Activated effector memory CD4-positive, alpha-beta T cell treated with Interleukin-2 at 50 U/mL for 16 hours (primary cell): ENCODE results near the gene SLC25A6.
A peak's percentile ranks its signal among the peaks of the same experiment; 100 is the strongest.
"Not testable (repeated sequence)": the region's sequence is repeated elsewhere in the genome, so short reads cannot be mapped to it uniquely, and the experiment has no call there.

ENCODE experiments used
- DNase-seq: peaks from one replicate; pipeline ENCODE4 v3.0.0-alpha.2; 2020

The SLC25A6 gene

DNA sequence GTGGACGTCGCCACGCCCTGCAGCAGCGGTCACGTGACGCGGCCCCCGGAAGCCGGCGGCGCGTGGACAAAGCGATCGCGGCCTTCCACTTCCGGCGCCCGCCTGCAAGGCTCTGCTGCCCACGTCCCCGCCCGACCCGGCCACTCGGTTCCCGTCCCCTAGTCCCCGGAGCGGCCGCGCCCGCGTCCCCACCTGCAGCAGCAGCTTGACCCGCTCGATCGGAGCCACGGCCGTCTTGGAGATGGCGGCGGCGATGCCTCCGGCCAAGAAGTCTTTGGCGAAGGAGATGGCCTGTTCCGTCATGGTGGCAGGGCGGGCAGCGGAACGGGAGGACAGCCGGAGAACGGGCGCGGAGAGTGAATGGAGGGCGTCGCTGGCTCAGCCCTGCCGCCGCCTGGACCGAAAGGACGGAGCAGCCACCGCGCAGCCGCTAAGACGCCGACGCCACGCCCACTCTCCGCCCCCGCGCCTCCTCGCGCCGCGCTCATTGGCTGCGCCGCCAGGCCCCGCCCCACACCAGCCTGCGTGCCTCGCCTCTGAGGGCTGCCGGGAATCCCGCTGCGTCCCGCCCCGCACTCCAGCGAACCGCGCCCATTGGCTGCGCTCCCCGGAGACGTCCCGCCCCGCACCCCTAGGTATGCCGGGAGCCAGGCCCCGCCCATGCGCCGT lies at the start of gene SLC25A6:
SLC25A6 (minus strand) TSS at position 407 of the 669 bp plus-strand sequence; CDS start at position 303, 104 bp downstream.
- DNase-seq = peak; percentile 100

DNA sequence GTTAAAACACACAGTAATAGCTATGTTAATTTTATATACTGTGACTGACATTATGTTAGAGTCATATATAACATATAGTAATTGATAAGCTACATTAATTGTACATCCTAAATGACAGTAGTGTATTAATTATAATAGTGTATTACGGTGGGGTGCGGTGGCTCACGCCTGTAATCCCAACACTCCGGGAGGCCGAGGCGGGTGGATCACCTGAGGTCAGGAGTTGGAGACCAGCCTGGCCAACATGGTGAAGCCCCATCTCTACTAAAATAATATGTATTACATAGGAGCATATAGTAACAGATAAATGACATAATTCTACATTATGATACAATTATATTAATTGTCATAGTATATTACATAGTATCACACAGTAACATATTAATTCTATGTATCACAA lies 48.6 kb upstream of the SLC25A6 start:
- no peak for DNase-seq

DNA sequence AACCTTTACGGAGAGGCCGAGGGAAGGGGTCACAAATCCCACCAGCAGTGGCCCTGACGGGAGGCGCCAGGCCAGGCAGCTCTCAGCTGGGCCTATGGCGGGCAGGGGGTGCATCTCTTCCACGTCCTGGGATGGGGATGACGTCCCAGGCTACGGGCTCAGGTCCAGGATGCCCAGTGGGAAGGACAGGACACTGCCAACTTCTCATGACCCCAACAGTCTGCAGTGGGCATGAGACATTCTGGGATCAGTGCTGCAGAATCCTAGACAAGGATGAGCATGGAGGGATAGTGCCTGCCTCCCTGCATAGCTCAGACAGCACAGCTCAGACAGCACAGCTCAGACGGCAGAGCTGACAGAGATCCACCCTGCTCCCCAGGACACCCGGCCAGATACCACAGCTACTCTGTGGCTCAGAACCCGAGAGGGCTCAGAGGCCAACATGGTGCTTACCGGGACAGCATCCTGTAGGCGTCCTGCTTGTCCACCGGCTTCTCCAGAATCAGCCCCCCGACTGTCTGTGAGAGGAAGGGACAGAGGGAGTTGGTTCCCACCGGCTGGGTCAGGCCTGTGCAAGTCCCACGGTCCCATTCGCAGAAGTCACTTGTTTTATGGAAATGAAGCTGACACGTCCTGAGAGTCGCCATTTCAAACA lies 43.5 kb upstream of the SLC25A6 start:
- no peak for DNase-seq

DNA sequence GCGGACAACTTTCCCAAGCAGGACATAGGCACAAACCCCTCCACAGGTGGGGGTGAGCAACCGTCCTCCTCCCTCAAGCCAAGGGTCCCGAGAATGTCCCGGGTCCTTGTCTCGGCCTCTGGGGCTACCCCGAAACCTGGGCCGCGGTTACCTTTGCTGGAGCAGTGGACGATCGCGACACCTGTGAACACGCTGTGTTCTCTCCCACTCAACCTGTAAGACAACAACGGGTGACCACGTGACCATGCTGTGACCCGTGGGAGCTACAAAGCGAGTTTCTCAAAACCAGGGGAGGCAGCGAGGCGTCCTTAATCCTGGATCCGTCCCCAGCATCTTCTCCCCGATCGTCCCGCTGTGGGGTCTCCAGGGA lies 42.9 kb upstream of the SLC25A6 start:
- DNase-seq = no peak

DNA sequence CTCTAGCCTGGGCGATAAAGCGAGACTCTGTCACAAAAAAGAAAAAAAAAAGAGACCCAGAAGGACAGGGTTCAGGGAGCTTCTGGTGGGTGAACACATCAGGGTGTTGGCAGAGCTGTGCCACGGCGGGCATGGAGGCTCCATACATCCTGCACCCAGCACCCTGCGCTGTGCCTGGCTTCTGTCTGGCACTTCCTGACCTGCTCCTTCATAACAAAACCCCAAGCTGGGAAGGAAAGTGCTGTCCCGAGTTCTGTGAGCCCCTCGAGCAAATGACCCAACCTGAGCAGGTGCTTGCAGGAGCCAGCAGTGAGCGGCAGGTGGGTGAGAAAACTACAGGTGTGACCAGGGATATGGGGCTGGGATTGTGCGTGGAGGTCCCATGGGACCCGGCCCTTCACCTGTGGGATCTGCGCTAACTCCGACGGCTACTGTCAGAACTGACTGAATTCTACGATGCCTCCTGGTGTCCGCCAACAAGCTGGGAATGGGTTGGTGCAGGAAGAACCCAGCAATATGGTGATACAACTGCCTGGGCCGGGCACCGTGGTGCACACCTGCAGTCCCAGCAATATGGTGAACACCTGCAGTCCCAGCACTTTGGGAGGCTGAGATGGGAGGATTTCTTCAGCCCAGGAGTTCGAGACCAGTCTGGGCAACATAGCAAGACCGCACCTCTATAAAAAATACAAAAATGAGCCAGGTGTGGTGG lies 41.9 kb upstream of the SLC25A6 start:
- DNase-seq = no peak

DNA sequence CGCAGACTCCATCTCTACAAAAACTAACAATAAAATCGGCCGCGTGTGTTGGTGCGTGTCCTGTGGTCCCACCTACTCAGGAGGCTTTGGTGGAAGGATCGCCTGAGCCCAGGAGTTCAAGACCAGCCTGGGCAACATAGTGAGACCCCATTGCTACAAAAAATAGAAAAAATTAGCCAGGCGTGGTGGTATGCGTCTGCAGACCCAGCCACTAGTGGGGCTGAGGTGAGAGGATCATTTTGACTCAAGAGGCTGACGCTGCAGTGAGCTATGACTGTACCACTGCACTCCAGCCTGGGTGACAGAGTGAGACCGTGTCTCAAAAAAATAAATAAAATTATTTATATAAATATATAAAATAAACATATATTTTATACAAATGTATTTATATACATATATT lies 38.5 kb upstream of the SLC25A6 start:
- DNase-seq = no peak

DNA sequence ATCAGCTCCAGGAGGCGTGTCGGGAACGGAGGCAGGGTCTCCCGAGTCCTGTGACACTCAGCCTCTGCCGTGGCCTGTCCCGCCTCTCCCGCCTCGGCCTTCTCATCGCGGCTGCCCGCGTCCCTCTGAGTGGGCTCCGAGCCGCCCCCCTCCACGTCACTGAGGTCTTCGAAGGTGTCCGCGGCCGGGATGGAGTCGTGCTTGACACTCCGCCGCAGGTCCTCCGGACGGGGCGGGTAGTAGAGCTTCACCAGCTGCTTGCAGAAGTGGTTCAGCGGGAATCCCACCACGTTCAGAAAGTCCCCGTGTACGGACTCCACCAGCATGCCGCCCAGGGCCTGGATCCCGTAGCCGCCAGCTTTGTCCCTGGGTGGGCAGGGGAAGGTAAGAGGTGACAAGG lies 35.8 kb upstream of the SLC25A6 start:
- DNase-seq = no peak

DNA sequence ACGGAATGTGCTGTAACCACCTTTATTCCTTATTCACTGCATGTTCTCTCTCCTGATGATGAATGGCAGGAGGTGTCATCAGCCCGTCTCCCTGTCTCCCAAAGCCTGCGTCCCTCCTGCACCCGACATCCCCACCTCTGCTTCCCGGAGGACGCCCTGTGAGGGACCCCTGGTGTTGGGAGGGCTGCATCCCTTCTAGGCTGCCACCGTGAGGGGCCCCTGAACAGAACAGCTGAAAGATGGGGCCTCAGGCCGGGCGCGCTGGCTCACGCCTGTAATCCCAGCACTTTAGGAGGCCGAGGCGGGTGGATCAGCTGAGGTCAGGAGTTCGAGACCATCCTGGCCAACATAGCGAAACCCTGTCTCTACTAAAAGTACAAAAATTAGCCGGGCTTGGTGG lies 34.4 kb upstream of the SLC25A6 start:
- DNase-seq = not testable (repeated sequence)

DNA sequence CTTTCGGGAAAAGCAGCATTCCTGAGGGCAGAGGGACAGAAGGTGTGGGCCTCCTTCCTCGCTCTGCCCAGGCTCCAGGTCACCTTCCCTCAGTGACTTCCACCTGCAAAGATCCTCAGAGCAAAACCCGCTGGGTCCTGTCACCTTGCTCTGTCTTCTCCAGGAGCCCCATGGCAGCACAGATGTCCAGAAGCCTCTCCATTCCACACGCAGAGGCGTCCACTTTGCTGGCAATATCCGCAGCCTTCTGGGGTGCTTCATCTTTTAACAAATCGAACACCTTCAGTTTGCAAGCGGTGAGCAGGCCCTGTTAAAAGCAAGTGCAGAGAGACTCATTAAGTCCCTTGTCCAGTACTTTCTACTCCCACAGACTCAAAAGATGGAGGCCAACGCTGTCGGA lies 33.5 kb upstream of the SLC25A6 start:
- DNase-seq = no peak

DNA sequence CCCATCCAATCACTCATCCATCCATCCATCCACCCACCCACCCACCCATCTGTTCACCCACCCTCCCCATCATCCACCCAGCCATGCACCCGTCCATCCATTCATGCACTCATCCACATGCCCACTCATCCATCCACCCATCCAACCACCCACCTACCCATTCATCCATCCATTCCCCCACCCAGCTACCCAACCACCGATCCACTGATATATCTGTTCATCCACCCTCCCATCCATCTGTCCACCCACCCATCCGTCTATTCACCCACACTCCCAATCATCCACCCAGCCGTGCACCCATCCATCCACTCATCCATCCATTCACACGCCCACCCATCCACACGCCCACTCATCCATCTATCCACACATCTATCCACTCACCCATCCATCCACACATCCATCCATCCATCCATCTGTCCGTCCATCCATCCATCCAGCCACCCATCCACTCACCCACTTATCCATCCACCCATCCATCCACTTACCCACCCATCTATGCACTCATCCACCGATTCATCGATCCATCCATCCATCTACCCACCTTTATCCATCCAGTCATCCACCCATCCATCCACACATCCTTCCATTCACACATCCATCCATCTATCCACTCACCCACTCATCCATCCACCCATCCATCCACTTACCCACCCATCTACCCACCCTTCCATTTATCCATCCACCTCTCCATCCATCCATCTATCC lies 32.4 kb upstream of the SLC25A6 start:
- DNase-seq = no peak

DNA sequence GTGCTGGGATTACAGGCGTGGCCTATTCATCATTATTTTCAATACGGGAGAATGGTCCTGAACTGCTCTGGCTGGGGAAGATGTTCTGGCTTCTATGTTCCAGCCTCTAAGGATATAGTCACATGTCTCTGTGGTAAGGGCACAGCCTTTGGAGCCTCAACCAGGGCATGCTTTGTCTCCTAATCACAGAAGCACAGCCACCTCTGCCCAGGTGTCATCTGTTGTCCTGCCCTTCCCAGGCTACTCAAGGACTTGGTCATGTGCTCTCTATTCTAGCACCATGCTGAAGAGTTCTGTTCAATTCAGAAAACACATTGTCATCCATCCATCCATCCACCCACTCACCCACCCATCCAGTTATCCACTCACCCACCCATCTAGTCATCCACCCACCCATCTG lies 31.3 kb upstream of the SLC25A6 start:
- DNase-seq = no peak

DNA sequence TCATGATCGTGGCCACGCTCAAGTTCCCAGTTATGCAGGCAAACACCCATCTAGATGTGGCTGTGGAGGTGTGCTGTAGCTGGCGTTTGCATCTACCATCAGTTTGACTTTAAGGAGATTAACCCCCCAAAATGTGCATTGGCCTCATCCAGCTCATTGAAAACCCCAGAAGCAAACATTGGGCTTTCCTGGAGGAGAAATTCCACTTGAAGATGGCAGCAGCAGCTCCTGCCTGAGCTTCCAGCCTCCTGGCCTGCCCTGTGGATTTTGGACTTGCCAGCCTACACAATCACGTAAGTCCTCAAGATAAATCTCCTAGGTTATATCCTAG lies 30.2 kb upstream of the SLC25A6 start:
- DNase-seq = no peak

DNA sequence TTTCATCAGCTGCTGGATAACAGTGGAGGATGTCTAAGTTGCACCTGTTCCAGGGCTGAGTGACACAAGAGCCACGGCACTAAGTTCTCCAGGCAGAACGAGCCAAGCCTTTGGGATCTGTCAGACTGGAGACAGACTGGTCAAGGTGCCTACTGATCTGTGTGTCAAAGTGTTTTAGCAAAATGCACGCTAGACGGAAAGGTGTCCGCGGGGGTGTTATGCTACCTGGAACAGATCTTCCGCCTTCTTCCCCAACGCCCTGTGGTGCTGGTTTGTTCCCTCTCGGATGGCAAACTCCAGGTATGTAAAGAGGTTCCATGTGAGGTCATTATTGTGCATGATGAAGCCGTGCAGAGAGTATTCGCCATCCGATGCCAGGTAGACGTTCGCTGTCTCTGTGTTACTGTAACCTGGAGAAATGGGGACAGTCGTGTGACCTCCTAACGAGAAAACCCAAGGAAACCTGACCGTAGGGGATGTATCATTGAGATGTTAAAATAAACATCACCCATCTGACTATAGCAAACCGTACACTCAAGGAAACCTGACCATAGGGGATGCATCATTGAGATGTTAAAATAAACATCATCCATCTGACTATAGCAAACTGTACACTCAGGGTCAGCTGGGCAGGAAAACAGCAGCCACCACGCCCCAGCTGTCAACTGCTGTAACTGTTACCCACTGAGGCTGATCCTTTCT lies 29.7 kb upstream of the SLC25A6 start:
- DNase-seq = no peak

DNA sequence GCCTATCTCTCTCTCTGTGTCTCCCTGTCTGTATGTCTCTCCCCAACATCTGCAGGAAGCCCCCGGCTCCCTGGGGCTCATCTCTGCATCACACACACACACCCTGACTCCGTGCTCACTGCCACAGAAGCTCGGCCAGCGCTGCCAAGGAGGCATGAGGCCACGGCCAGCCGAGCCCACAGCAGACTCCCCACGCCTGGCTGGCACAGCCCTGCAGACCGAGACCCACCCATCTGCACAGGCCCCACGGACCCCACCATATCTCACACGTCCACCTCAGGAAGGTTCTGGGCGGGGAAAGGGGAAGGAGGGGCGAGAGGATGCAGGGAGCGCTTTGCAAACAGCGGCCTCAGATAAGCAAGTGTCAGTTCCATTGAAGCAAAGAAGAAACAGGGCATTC lies 28.5 kb upstream of the SLC25A6 start:
- DNase-seq = no peak

DNA sequence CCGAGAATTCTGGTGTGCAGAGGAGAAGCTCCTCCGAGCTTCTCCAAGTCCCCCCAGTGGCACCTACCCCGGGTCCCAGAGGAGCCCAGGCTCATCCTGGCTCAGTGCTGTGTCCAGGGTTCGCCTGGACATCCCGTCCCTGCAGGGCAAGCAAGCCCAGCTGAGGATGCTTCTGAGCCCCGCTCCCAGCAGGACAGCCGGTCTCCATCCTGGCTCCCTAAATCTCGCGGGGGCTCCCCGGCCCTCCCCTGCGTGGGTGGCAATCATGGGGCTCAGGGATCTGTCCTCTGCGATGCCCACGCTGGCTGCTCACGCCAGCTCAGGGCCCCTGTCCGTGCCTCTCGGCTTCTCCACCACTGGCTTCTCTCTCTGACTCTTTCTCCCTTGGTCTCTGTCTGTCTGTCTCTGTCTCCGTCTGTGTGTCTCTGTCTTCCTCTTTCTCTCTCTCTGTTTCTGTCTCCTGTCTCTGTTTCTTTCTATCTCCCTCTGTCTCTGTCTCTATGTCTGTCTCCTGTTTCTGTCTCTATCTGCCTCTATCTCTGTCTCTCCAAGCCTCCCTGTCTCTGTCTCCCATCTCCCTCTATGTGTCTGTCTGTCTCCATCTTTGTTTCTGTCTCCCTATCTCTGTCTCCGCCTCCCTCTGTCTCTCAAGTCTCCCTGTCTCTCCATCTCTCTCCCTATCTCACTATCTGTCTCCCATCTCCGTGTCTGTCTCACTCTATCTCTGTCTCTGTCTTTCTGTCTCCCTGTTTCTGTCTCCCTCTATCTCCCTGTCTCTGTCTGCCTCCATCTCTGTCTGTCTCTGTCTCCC lies 27.8 kb upstream of the SLC25A6 start:
- no peak for DNase-seq

DNA sequence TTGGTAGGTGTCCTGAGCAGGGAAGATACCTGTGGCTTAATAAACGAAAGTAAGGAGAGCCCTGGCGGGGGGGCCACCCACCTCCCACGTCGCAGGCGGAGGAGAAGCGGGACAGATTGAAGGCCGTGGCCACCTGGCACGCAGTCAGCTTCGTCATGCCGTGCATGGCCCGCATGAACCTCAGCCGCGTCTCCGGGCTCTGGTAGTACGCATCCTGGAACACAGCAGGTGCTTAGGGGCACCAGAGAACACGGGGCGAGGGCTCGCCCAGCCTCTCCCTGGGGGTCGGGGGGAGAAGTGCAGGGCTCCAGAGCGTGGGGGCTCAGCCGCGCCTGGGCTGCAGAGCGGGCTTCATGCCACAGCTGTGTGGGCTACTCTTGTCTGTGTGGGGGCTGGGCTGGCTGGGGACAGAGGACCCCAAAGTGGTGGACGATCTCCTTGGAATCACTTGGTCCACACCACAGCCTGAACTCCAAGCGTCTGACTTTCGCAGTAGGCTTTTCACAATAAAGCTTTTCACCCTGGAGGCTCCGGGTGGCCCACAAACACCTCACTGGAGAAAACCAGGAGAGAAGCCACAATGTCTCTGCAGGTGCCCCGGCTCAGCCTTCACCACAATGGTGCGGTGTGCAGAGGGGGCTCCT lies 27.1 kb upstream of the SLC25A6 start:
- DNase-seq = no peak

DNA sequence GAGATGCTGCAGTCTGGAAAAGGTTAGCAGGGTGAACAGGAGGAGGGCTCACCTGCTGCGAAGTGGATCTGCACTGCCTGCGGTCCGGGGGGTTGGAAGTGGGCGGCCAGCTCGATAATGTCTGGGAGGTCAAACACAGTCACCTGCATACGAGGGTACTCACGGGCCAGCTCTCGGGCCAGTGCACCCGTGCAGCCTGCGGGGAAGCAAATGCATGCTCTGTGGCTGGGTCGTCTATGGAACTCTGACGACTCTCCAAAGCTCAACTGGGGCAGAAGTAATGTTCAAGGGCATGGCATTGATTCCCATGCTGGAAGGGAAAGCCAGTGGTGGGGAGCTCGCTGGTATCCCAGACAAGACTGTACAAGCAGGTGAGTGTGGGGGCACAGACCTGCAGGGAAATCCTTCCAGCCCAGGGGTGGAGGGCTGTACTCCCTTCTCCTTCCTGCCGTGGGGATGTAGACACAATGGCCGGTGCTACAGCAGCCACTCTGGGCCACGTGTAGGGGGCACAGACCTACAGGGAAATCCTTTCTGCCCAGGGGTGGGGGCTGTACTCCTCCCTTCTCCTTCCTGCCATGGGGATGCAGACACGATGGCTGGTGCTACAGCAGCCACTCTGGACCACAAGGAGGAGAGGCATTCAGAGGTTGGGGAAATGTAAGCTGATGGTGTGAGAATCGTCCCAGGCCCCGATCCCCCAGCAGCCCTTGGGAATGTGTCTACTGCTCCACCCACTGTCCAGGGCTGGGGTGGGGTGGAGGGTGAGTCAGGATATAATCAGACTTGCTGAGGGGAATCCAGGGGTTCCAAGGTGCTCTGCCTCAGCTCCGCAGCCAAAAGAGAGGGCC lies 26.2 kb upstream of the SLC25A6 start:
- no peak for DNase-seq

DNA sequence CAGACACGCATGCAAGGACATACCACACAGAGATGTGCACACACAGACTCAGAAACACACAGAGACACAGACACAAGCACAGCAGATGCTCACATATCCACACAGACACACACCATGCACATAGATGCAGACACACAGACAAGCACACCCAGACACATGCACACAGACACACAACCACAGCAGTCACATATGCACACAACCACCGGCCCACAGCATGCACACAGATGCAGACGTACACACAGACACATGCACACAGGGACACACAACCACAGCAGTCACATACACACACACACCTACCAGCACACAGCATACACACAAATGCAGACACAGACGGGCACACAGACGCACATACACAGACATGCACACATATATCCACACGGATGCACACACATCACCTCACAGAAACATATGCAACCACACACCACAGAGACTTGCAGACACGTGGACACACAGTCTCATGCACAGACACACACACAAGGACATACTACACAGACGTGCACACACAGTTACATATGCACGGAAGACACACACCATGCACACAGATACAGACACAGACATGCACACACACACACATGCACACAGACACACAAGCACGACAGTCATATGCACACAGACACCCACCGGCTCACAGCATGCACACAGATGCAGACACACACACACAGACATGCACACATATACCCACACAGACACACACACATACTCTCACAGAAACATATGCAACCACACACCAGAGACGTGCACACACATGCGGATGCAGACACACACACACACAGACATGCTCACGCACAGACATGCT lies 25.2 kb upstream of the SLC25A6 start:
- no peak for DNase-seq

DNA sequence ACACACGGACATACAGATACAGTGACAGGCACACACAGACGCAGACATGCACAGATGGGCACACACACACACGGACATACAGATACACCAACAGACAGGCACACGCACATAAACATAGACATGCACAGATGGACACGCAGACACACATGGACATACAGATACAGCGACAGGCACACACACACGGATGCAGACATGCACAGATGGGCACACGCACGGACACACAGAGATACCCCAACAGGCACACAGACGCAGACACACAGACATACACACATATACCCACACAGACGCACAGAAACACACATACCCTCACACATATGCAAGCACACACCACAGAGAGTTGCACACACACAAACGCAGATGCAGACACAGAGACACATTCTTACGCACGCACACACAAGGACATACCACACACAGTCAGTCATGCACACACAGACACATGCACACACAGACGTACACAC lies 24.4 kb upstream of the SLC25A6 start:
- DNase-seq = no peak
